ENCODE results near the gene NFIC. TPM values are rescaled to one million over a fixed set of nuclear protein-coding genes. Genes with fewer than 3 reads are reported as not detected.

Gene NFIC
- polyA plus RNA-seq, 1 of the 3 experiments (the other 2 are of a cell fraction): 7.2 TPM

DNA sequence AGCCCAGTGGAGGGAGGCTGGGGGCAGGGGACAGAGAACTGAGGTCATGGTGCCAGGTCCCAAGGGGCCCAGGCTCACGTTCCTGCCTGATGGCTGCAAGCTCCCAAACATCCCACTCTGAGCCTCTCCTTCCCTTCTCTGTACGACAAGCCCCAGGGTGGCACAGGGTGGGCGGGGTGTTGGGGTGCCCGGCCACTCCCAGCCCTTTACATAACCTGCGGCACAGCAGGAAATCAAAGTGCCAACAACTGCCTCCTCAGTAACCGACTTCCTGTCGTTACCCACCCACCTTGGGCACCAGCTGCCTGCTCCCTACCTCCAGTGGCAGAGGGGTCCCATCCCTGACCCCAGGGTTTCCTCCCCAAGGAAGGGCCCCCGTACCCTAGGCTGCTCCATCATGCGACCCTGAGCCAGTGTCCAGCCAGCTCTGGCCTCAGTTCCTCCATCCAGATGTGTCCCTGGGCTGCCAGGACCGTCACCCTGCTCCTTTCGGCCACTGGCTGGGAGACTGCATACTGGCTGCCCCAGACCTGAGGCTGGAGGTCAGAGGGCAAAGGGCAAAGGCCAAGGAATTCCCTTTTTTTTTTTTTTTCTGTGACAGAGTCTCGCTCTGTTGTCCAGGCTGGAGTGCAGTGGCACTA is 27.7 kb upstream of the NFIC start:
- Histone ChIP-seq H3K4me1 (ENCODE audit: control insufficient read depth in 1 of 2, insufficient read depth in 2 of 2, low read depth in 1 of 2, low read length in 1 of 2) (peaks cover 7 to 23% of the 10 kb centered on the region in 2 experiments; a peak in 3 of 4 replicates), H3K9me2 (no peaks in the 10 kb centered on the region), H3K9ac (no peak overlapping the region), H3K79me2 (ENCODE audit: insufficient read depth) (no peaks in the 10 kb centered on the region), H4K20me1 (ENCODE audit: insufficient read depth) (no peaks in the 10 kb centered on the region), H3F3A (replicated peaks; ENCODE audit: insufficient read depth) (no peaks in the 10 kb centered on the region), H3K36me3 (replicated peaks in 1 of 2; ENCODE audit: control insufficient read depth in 1 of 2, insufficient read depth in 2 of 2, low read length in 1 of 2) (no peaks in the 10 kb centered on the region), H3K4me2 (no peak overlapping the region), H3K27ac (ENCODE audit: low read depth in 2 of 2, low read length in 1 of 2) (no peak overlapping the region), H3K27me3 (ENCODE audit: insufficient read depth) (no peaks in the 10 kb centered on the region), H3K4me3 (ENCODE audit: low read depth in 2 of 2, low read length in 1 of 2) (no peak overlapping the region), H3K9me3 (no peaks in the 10 kb centered on the region), H2AFZ (ENCODE audit: low read depth) (no peak overlapping the region)
- CTCF ChIA-PET: interaction anchor here (0.7 to 2.2 kb wide), 2 partner anchors 34 to 132 kb away, joined by 3 to 5 read pairs; no protein-coding TSS in a partner anchor
- WGBS (ENCODE audit: low lambda C conversion rate): 72% methylated on average over 3 of the region's 12 CpGs
- no peak for TF ChIP-seq MXI1 (IDR thresholded peaks at IDR 0.05; ENCODE audit: low read depth, low read length)
- TF ChIP-seq FOXM1 (IDR thresholded peaks at IDR 0.05; ENCODE audit: low read depth): no peak
- TF ChIP-seq ELF1 (IDR thresholded peaks at IDR 0.05): no peak
- TF ChIP-seq YY1 (IDR thresholded peaks at IDR 0.05; ENCODE audit: low read depth): no peak
- TF ChIP-seq CTCF (IDR thresholded peaks at IDR 0.05): no peak
- no peak for TF ChIP-seq RCOR1 (IDR thresholded peaks at IDR 0.05; ENCODE audit: low read length)
- TF ChIP-seq, protein P1, sequence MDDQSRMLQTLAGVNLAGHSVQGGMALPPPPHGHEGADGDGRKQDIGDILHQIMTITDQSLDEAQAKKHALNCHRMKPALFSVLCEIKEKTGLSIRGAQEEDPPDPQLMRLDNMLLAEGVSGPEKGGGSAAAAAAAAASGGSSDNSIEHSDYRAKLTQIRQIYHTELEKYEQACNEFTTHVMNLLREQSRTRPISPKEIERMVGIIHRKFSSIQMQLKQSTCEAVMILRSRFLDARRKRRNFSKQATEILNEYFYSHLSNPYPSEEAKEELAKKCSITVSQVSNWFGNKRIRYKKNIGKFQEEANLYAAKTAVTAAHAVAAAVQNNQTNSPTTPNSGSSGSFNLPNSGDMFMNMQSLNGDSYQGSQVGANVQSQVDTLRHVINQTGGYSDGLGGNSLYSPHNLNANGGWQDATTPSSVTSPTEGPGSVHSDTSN (IDR thresholded peaks at IDR 0.05): no peak
- TF ChIP-seq IRF3 (IDR thresholded peaks at IDR 0.05; ENCODE audit: low read depth, low read length): no peak
- no peak for TF ChIP-seq RXRA (IDR thresholded peaks at IDR 0.05; ENCODE audit: borderline replicate concordance, low read depth)
- TF ChIP-seq, protein P2, sequence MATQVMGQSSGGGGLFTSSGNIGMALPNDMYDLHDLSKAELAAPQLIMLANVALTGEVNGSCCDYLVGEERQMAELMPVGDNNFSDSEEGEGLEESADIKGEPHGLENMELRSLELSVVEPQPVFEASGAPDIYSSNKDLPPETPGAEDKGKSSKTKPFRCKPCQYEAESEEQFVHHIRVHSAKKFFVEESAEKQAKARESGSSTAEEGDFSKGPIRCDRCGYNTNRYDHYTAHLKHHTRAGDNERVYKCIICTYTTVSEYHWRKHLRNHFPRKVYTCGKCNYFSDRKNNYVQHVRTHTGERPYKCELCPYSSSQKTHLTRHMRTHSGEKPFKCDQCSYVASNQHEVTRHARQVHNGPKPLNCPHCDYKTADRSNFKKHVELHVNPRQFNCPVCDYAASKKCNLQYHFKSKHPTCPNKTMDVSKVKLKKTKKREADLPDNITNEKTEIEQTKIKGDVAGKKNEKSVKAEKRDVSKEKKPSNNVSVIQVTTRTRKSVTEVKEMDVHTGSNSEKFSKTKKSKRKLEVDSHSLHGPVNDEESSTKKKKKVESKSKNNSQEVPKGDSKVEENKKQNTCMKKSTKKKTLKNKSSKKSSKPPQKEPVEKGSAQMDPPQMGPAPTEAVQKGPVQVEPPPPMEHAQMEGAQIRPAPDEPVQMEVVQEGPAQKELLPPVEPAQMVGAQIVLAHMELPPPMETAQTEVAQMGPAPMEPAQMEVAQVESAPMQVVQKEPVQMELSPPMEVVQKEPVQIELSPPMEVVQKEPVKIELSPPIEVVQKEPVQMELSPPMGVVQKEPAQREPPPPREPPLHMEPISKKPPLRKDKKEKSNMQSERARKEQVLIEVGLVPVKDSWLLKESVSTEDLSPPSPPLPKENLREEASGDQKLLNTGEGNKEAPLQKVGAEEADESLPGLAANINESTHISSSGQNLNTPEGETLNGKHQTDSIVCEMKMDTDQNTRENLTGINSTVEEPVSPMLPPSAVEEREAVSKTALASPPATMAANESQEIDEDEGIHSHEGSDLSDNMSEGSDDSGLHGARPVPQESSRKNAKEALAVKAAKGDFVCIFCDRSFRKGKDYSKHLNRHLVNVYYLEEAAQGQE (IDR thresholded peaks at IDR 0.05; ENCODE audit: low read depth, low read length): no peak
- no peak for TF ChIP-seq SMC3 (IDR thresholded peaks at IDR 0.05; ENCODE audit: low read depth, low read length)
- POLR2A ChIA-PET: no interaction called here
- no peak for DNase-seq

All from SK-N-SH (cell line).